ENCODE data around the gene INPP5E. TPM values are rescaled to one million over a fixed set of nuclear protein-coding genes. Genes with fewer than 3 reads are reported as not detected.

The INPP5E gene
- total RNA-seq, 1 donor from 2014 or later: 13.5 TPM

DNA sequence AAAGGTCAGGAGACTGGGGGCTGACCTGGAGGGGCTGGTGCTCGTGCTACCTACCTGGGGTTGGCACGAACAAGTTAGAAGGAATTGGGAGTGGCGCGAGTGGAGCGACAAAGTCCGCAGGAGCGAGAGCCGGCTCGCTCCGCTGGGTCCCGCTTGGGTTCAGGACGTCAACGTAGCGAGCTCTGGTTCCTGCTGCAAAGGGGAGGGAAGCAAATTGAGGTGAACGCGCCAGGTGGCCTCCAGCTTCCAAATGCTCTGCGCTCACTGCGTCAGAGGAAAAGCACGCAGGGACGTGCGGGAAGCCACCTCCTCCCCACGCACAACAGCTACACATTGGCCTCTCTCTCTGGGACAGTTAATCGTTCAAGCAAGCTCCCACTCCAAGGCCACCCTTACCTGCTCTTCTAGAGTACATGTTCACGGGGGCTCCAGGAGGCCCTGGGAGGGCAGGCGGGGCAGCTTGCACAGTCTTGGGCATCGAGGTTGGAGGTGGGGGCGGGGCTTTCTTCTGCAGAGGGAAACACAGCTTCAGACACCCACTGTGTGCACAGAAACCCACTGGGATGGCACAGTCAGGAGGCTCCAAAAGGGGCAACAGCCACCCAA is 7.6 kb upstream of the INPP5E start:
- DNase-seq (ENCODE audit: low spot score): no peak

DNA sequence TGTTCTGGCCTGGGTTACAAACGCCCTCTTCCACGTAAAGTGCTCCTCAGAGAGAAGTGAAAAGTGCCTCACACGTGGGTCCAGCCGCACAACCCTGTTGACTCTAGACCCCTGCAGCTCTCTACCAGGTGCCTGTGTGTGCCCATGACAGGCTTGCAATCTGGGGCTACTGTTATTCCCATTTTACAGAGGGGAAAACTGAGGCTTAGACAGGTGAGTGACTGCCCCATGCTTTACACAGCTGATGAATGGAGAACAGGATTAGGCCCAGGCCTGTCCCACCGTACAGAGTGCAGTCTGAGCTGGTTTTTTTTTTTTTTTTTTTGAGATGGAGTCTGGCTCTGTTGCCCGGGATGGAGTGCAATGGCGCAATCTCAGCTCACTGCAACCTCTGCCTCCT is 6.2 kb upstream of the INPP5E start:
- DNase-seq (ENCODE audit: low spot score): no peak

DNA sequence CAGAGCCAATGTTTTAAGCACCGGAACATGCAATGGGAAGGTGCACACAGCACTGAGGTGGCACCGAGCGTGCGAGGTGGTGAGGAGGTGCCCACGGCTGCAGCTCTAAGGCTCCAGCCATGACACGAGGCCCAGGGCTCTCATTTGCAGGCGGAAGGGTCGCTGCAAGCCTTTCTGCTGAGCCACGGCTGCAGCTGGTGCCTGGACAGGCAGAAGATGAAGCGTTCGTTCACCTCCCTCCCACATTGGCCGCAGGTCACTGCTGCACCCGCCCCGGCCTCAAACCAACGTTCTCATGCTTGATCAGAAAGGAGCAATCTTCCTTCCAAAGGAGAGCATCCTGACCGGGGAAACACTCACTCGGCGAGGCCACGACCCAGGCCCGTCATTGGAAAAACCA is 4.5 kb upstream of the INPP5E start:
- DNase-seq (ENCODE audit: low spot score): no peak

DNA sequence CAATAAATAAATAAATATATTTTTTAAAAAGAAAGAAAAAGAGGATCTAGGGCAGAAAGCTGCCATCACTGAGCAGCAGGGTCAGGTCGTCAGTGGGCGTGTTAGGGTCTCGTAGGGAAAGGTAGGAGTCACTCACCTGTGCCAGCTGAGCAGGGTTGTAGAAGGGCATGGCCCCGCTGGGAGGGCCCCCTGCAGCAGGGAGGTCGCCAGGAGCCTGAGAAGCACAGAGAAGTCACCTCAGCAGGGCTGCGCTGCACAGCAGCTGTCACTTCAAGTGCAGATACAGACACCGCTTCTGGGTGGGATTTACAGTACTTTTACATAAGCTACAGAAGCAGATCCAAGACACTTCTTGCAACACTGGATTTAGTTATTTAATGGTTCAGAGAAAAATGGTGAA is 4.0 kb upstream of the INPP5E start:
- DNase-seq (ENCODE audit: low spot score): no peak

DNA sequence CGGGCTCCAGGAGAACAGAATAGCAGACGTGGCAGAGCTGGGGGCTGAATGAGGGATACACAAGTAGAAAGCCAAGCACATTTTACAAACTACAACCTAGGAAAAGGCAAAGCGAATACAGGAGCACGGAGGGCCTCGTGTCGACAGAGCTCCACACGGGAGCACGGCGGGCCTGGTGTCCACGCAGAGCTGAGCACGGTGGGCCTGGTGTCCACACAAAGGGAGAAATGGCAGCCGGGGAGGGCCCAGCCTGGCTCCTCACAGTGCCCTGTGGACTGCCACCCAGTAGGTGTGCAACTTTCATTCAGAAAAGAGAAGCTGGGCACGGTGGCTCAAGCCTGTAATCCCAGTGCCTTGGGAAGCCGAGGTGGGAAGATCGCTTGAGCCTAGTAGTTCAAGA is 3.4 kb upstream of the INPP5E start:
- no peak for DNase-seq (ENCODE audit: low spot score)

DNA sequence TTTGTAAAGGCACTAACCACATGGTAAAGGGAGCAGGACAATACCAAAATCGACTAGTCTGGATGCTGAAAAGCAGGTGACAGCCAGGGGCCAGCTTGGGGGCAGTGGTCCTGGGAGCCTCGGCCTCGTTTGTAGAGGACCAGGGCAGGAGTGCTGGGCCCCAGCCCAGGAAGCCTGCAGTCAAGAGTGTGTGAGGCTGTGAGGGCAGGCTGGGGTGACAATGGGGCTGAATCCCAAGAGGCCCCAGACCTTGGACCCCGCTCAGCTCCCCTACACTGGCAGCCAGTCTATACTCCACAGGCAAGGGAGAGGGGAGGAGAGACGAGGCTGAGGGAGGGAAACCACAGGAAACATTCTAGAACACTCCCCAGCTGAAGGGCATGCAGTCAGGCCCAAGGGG is 2.6 kb upstream of the INPP5E start:
- no peak for DNase-seq (ENCODE audit: low spot score)

DNA sequence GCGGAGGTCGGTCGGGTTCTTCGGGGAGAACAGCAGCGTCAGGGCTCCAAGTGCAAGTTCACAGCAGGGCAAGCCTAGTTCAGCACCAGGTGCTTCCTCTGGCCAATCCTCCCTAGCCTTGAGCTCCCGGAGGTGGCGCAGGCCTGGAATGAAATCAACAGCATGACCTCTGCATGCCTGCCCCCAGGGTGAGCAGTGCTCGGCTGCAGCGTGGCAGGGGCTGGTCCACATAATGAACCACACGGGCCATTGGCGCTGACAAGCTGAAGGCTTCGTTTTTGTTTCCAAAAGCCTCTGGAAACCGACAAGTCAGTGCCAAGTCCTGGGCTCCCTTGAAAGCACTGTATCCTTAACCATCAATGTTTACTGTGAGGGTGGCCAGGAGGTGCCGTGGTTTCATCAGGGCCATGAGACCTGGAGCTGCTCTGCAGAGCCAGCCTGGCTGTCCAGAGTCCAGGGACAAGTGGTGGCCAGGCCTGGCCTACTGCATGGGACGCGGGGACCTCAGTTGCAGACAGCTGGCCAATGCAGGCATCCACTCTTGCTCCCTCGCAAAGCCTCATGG is 2.1 kb upstream of the INPP5E start:
- DNase-seq (ENCODE audit: low spot score): no peak

DNA sequence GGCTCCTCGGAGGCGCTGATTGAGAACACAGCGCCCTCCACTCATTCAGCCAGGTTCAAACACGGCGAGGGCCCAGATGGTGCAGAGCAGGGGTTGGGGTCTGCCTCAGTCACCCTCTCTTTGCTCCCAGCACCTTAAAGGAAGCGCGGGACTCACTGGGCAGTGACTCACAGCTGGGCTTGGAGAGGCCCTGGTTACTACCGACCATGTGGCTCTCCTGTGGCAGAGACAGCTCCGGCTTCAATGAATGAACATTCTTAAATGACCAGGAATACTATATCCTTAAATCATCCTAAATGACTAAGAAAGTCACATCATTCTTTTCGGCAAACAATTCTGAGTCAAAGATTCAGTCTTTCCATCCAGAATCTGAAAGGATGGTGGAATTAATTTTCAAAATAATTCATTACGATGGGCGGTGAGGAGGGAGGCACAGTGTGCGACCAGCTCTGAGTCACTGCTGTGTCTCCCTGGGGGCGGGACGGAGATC is 1.6 kb upstream of the INPP5E start:
- no peak for DNase-seq (ENCODE audit: low spot score)

DNA sequence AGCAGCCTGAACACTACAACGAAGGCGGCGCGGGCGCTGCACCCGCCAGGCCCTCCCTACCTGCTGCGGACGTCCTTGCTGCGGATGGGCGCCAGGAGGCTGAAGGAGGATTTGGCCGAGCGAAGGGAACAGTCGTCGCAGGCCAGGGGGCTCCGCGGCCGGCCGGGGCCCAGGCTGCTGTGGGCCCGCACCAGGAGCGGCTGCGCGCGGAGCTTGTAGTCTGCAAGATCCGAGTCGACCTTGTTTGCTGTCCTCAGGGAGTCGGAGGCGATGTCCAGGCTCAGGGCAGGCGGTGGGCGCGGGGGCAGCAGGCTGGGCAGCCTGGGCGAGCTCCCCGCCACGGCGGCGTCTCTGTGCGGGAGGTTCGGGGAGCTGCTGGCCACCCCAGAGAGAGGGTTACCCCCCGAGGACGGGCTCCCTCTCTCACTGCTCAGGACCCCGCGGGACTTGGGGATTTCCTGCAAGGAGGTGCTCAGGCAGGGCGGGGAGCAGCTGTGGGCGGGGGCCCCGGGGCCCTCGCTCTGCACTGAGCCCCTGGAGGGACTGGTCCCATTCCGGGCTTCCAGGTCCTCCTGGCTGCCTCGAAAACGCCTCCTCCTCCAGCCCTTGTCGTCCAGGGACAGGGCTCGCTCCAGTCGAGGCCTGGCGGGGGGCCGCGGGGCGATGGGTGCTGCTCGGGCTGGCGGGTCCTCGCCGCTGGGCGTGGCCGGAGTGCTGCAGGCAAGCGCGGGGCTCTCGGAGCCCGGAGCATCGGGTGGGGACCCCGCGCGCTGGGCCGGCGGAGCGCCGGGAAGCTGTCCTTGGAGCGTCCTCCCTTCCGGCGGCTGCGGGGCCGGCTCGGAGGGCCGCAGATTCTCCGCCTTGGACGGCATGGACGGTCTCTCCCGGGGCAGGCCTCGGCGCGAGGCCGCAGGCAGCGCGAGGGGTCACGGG is 831 bp downstream of the INPP5E start:
- DNase-seq (ENCODE audit: low spot score): no peak

DNA sequence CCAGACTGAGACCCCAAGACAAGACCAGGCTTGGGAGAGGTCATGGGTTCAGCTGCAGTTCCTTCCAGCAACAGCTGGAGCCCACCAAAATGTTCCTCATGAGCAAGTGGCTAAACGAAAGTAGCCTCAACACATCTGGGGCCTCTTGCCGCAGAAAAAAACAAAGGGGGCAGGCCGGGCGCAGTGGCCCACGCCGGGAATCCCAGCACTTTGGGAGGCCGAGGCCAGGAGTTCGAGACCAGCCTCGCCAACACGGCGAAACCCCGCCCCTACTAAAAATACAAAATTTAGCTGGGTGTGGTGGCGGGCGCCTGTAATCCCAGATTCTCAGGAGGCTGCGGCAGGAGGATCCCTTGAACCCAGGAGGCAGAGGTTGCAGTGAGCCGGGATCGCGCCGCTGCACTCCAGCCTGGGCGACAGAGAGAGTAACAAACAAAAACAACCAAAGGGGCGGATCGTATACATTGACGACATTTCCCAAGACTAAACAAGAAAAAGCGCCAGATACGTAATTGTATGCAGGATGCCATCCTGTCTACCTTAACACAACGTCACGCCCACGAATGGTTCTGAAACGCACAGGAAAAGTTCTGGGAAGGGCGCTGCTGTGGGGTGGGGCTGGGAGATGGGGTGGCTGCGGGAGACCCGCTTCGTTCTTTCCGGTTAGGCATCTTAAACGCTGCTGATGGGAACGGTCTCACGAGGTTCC is 1.7 kb downstream of the INPP5E start:
- DNase-seq (ENCODE audit: low spot score): no peak

DNA sequence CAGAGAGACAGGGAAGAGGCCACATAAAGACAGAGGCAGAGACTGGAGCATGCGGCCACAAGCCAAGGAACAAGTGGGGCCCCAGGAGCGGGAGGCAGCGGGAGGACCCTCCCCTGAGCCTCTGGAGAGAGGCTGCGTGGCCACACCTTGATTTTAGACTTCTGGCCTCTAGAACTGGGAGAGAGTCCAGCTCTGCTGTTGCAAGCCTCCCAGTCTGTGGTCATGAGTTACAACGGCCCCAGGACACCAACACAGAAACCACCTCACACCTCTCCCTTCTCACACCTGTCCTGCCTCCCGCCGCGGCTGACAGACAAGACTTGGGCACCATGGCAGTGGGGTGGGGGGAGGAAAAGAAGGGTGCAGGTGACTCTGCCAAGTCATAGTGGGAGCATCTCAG is 2.2 kb downstream of the INPP5E start:
- no peak for DNase-seq (ENCODE audit: low spot score)

DNA sequence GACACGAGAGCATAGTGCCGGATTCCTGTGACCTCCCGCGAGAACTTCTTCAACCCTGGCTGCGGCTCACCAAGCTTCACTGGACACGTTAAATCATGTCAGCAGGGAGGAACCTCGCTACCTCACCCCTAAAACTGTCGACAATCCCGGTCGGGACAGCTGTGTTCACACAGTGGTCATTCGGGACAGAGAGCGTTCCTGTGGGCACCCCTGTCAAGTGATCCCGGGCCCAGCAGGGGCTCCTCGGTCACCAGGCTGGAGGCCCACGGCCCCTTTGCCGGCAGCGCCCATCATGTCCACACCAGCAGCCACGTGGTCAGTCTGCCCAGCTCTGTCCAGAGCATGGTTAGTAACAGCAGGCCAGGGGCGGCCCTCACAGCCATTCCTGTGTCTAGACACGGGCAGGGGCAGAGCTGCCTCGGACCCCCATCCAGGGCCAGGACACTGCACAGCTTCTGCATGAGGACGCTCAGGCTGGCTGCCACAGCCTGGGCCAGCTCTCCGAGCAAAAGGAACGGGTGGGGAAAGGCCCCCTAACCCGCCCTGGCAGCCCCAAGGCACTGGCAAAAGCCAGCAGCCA is 3.5 kb downstream of the INPP5E start:
- no peak for DNase-seq (ENCODE audit: low spot score)

DNA sequence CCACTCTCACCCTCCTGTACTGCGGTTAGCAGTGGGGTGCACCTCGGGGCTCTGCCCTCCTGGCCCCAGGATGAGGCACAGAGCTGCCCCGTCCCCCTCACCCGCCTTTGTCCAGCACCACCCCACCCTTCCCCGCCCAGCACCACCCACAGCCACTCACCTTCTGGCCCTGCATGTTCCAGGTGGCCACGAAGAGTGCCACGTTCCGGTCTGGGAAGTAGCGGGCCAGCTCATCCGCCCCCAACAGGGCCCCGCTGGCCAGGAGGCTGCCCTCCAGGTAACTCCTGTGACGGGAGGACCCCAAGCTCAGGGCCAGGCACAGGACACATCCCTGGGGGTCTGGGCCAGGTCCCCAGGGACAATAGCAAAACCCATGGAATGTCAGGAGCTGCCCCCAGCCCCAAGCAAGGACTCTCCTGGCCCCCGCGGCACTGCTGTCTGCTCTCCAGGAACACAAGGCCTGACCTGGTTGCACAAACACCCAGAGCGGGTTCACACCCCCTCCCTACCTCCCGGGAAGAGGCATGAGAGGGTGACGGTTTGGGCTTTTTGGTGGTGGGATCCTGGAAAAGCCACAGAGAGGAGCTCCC is 5.0 kb downstream of the INPP5E start:
- DNase-seq (ENCODE audit: low spot score): no peak

DNA sequence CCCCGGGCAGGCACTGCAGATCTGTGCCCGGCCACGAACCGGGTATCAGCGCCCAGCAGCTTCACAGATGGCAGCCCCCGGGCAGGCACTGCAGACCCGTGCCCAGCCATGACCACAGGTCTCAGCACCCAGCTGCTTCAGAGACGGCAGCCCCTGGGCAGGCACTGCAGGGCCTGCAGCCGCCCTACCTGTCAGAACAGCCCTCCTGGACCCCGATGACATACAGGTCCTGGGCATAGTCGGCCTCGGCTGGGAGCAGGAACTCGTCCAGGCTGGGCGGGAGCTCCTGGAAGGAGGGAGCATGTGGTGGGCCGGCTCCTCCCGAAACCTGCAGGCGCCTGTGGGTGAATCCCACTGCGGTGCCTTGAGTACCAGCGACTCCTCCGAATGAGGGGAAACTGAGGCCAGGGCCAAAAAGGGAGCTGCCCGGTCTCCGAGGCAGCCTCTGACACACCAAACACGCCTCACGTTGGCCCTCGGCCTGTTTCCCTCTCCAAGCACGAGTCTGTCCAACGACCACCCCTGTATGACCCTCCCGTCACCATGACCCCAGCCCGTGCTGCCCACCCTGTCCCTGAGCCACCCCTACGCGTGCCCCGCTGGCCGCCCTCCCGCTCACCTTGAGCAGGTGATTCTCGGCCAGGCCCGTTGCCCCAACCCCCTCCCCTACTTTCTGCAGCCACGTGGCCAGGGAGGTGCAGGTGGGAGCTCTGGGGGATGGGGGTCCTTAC is 5.6 kb downstream of the INPP5E start:
- DNase-seq (ENCODE audit: low spot score): no peak

DNA sequence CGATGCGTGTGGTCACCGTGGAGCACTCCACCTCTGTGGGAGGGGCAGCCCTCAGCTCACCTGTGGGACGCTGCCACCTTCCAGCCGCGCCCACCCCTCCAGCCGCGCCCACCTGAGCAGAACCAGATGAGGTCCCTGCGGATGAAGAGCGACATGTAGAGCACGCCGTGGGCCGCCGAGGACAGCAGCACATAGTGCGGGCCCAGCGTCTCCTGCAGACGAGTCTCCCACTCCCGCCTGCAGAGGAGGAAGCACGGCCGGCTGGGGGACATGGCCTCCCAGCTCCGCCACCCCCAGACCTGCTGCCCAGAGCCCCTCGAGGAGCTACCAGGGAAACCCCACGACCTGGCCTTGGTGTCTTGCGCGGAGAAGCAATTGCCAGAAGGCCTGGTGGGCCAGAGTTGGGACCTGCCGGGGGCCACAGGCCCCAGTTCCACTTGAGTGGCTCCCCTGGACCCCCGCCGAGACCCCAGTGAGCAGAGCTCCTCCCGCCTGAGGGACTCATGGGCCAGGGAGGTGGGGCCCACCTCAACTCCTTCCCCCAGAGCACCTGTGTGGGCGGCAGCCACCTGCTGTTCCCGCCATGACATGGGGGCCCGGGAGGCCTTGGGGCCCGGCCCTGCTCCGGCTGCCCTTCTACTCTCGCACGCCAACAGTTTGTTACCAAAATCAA is 6.5 kb downstream of the INPP5E start:
- no peak for DNase-seq (ENCODE audit: low spot score)

DNA sequence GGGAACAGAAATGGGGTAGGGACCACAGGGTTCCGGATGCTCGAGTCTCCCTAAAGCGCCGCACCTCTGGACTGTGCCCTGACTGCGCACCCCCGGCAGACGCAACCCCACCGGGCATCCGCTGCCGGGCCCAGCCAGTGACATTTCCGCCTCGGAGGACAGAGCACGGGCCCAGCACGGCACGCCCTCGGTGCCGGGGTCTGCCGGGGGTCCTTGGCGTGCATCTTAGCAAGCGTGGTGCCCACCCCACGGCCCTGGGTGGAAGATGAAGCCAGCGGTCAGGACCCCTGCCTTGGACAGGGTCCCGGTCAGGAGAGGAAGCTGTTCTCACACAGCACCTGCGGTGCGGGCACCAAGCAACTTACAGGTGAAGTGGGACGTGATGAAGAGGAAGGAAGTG is 7.1 kb downstream of the INPP5E start:
- DNase-seq (ENCODE audit: low spot score): no peak

DNA sequence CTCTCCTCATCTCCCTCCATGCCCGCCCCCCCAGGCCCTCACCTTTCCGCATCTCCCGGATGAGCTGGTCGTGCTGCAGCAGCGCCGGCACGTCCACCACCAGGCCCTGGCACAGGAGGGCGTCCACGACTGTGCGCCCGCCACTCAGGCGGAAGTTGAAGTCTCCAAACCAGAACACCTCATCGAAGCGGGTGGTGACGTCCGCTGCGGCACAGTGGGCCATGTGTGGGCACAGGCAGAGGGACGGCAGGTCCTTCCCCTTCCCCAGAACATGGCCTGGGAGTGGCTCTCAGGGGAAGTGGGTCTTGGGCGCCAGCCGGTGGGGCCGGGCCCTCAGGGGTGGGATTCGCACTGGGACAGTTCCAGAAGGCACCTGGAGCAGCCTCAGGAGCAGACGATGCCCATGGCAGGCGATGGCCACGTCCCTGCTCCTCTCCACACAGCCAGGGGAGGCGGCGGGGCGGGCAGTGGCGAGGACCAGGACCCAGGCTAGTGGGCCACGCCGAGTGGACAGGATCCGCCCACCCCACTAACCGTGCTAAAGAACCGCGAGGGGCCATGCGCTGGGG is 7.8 kb downstream of the INPP5E start:
- DNase-seq (ENCODE audit: low spot score): no peak

DNA sequence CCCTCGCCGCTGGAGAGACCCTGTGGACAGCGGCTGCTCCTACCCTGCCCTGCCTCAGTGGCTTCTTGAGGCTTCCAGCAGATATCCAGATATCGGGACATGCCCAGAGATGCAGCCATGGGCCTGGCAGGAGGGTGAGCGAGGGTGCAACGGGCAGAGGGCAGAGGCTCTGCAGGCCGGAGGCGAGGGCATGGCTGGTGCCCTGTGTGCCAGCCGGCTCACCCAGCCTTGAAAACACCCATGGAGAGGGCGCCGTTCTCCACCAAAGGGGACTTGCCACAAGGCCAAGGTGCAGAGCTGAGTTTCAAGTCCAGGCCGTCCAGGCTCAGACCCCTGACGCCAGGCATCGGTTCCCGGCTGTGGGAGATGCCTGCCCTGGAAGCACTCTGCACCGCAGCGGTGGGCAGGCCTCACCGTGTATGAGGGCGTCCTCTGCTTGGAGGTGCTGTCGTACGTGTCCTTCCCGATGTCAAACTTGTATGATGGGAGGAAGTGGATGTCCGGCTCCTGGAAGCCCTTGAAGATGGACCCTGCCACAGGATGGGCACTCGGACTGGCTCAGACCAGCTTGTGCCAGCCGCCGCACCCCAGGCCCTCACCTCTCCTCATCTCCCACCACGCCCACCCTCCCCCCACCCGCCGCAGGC is 8.9 kb downstream of the INPP5E start:
- no peak for DNase-seq (ENCODE audit: low spot score)

Data from ureter (tissue), 1 donor.